NCI-H774 (cell line): ENCODE data around the gene GLRX2.
"Not testable (repeated sequence)": the region's sequence is repeated elsewhere in the genome, so short reads cannot be mapped to it uniquely, and the experiment has no call there.

ENCODE experiments used
- DNase-seq: peaks from one replicate; lab custom pipeline; 2025; lab: John Stamatoyannopoulos, UW

Gene GLRX2

DNA sequence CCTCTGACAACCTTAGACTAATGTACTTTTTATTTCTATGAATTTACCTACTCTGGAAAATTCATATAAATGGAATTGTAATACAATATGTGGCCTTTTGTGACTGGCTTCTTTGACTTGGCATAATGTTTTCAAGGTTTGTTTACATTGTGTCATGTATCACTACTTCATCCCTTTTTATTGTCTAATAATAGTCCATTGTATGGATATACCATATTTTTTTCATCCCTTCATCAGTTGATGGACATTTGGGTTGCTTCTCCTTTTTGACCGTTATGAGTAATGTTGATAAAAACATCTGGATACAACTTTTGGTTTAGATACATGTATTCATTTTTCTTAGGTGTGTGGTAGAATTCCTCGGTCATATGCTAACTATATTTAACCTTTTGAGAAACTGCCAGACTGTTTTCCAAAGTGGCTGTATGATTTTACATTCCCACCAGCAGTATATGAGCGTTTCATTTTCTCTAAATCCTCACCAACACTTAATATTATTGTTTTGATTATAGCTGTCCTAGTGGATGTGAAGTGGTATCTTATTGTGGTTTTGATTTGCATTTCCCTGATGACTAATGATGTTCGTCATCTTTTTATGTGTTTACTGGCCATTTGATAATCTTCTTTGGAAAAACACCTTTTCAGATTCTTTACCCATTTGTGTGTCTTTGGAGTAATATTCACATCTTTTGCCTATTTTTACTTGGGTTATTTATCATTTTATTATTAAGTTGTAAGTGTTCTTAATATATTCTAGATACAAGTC, 42.3 kb downstream of the GLRX2 start:
- DNase-seq: no peak

- no peak for DNase-seq
Measured at GRCh38 chr1:193060938-193061337, 44.3 kb downstream of the GLRX2 start.

DNA sequence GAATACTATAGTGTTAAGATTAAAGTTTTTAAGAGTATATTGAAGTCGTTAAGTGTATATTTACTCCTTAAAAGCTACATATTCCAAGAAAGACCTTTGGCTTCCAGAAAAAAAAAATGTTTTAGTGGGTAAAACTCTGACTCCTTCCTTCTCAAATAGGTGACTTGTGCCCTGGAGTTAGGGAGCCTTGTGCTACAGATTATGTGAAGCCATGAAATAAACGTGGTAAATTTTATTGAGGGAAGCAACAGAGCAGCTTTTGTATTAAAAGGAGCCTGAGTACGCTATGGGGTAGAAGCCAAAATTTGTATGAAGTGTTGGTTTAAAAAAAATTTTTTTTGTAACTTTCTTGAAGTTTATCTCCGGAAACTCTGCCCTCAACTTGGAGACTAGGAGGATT, 44.8 kb downstream of the GLRX2 start:
- DNase-seq: no peak

GRCh38 chr1:193060115-193060403, 45.2 kb downstream of the GLRX2 start:
- DNase-seq: no peak

GRCh38 chr1:193059282-193060114, 45.7 kb downstream of the GLRX2 start, which contains the start of the genes RO60 and UCHL5:
Gene RO60, plus strand, starts transcription at chr1:193059612. Its CDS starts 9,443 bp downstream, at chr1:193069055.
Gene UCHL5, minus strand, starts transcription at chr1:193059360. Its CDS starts 100 bp downstream, at chr1:193059260.
- DNase-seq: peak; percentile 99

DNA sequence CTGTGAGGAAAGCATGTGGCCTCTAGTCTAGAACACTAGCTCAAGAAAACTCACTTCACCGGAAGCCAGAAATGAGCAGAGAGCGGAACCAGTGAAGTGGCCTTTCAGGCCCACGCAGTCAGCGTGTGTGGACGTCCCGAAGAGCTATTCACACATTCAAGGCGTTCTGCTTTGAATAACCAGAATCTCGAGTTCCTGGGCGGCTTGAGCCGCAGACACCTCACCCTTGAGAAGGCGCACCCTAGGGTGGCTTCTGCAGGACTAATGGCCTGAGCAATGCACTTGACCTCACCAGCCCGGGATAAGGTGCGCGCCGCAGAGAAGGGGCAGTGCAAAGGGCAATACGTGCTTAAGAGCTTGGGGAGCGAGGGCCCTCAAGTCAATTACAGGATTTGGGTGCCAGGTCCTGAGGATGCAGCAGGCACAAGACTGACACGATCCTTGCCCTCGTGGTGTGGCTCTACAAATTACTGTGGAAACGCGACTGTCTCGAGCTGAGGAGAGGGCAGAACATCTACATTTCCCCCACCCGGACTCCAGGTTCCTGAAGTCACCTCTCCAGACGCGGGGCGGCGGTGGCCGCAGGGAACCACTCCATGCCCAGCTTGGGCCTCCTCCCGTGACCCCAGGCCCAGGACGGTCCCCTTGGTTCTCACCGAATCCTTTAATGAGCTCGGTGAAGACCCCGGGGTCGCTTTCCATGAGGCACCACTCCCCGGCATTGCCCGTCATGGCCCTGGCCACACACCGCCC, 46.5 kb downstream of the GLRX2 start:
- peak; percentile 40 for DNase-seq

DNA sequence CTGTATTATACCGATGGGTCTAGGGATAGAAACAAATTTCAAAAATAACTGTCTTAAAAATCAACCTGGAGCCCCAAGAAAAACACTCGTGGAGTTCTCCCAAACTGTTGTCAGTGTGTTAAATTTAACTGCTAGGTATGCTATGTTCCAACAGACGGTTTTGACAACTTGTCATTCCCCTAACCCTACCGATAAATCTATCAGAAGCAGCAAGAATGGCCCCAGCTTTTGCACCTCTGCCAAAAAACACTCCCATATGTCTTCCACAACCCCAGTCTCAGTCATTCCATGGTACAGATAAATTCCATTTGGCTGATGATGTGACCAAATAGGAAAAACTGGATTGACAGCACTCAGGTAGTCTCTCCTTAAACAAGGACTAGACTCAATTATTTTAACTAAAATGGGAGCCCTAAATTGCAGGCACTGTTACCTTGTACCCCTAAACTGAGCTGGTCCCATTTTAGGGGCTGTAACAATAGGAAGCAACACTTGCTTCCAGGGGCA, 51.0 kb downstream of the GLRX2 start:
- DNase-seq: no peak

- DNase-seq: not testable (repeated sequence)
Measured at GRCh38 chr1:193048913-193049312, 56.3 kb downstream of the GLRX2 start.
